GM18505 (cell line): ENCODE data around the gene ATP11A.

Experiments used
- ATAC-seq: cut with Tn5 transposase; IDR thresholded peaks from one replicate; pipeline ENCODE4 v1.9.1; 2021; ENCODE audit not compliant: unreplicated experiment
- POLR2A ChIP-seq: IDR thresholded peaks from 4 replicates; pipeline ENCODE4 v1.6.1; 2011; ENCODE audit warnings: borderline replicate concordance; ENCODE audit not compliant: insufficient read depth, insufficient read length; ENCODE audit errors: extremely low read depth

ATP11A gene

GRCh38 chr13:112917056-112917664, 227.3 kb downstream of the ATP11A start:
- no peak for TF ChIP-seq POLR2A
- ATAC-seq, result no peak

DNA sequence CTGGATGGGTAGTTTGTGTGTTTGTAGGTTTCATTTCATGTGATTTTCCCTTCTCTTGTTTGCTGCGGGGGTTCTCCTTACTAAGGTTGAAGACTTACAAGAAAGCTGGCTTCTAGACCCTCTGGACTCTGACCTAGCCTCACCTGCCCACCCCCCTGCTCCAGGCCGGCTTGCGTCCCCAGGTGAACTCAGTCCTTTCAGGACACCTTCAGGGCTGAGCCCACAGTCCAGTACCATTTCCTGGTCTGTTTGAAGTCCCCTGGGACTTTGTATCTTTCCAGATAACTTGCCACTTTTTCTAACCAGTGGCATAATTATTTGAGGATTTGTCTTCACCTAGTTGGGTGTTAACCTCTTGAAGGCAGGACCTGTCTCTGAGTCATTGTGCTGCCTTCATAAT, 227.9 kb downstream of the ATP11A start:
- no peak for TF ChIP-seq POLR2A
- ATAC-seq, result no peak

GRCh38 chr13:112918266-112918665, 228.4 kb downstream of the ATP11A start:
- TF ChIP-seq POLR2A, result no peak
- ATAC-seq, result no peak

- ATAC-seq, result no peak
- no peak for TF ChIP-seq POLR2A
Observed at GRCh38 chr13:112918746-112919145, 228.9 kb downstream of the ATP11A start.

- no peak for TF ChIP-seq POLR2A
- no peak for ATAC-seq
Observed at GRCh38 chr13:112923962-112924361, 234.1 kb downstream of the ATP11A start.

GRCh38 chr13:112924365-112924764, 234.5 kb downstream of the ATP11A start:
- ATAC-seq, result no peak
- no peak for TF ChIP-seq POLR2A

GRCh38 chr13:112926003-112926402, 236.2 kb downstream of the ATP11A start:
- no peak for TF ChIP-seq POLR2A
- no peak for ATAC-seq

DNA sequence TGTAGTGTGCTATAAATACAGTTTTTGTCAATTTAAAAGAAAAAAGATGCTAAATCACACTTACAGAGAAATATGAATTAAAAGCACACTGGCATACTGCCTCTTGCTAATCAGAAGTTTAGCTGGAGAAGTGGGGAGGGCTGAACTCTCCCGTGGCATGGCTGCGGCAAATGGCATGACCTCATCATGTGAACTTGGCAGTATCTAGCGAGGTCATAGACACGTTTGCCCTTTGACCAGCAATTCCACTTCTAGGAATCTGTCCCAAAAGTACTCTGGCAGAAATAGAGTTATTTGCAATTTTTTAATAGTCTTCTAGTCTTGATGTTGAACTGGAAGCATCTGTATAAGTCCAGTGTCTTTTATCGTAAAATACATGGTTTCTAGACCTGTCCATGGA, 237.2 kb downstream of the ATP11A start:
- no peak for TF ChIP-seq POLR2A
- ATAC-seq, result no peak

- no peak for TF ChIP-seq POLR2A
- ATAC-seq, result no peak
Observed at GRCh38 chr13:112928020-112928971, 238.5 kb downstream of the ATP11A start.

- no peak for ATAC-seq
- TF ChIP-seq POLR2A, result no peak
Observed at GRCh38 chr13:112928972-112929782, 239.3 kb downstream of the ATP11A start.

DNA sequence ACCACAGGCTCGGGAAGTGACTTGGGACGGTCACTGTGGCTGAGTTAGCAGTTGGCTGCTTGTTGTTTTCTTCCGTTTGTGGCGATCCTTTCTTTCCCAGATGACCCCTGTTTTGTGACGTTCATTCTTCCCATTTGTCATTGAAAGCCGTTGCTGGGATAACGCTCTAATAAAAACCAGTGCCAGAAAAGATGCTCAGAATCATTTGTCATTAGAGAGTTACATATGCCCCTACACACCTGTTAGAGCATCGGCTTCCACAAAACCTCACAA, 239.9 kb downstream of the ATP11A start:
- no peak for TF ChIP-seq POLR2A
- ATAC-seq, result no peak

GRCh38 chr13:112930192-112930591, 240.4 kb downstream of the ATP11A start:
- no peak for TF ChIP-seq POLR2A
- ATAC-seq, result no peak
